ENCODE results near the gene ITGB5. TPM values are rescaled to one million over a fixed set of nuclear protein-coding genes. Genes with fewer than 3 reads are reported as not detected.
"Not testable (repeated sequence)": the region's sequence is repeated elsewhere in the genome, so short reads cannot be mapped to it uniquely, and the experiment has no call there.

The ITGB5 gene
- total RNA-seq, 1 donor from 2014 or later: 501 TPM

GRCh38 chr3:124827476-124828206 lies 59.5 kb downstream of the ITGB5 start:
- H3K4me1 Mint-ChIP-seq (ENCODE audit: low read depth): peaks cover 65% of the 10 kb centered on the region
- H3K27ac Mint-ChIP-seq (ENCODE audit: unreplicated experiment): peak overlapping the region; percentile 87
- H3K4me3 Mint-ChIP-seq (ENCODE audit: unreplicated experiment): not testable (repeated sequence)

DNA sequence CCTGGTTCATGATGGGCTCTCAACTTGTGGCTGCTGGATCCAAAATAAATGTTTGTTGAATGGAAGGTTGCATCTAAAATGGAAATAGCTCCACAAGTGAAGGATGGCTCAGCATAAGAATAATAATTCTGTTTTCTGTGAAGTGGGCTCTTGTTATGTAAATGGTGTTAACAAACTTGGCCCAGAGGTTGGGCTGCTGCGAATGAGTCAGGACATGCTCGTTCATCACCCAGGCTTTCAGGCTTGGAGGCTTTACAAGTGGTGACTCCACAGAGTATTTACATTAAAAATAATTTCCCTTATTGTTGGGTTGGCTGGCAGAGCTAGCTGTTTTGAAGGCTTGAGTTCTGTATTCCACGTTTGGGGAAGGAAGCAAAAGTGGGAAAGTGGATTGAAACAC lies 60.5 kb downstream of the ITGB5 start:
- H3K4me1 Mint-ChIP-seq (ENCODE audit: low read depth): peaks cover 56% of the 10 kb centered on the region
- H3K4me3 Mint-ChIP-seq (ENCODE audit: unreplicated experiment): no peak overlapping the region
- H3K27me3 Mint-ChIP-seq (ENCODE audit: low read depth): no peaks in the 10 kb centered on the region
- peak overlapping the region; percentile 87 for H3K27ac Mint-ChIP-seq (ENCODE audit: unreplicated experiment)
- peaks cover 30% of the 10 kb centered on the region for H3K36me3 Mint-ChIP-seq (ENCODE audit: low read depth)
- TF ChIP-seq CTCF (IDR thresholded peaks at IDR 0.05): no peak
- DNase-seq (ENCODE audit: low spot score): no peak
- H3K9me3 Mint-ChIP-seq (ENCODE audit: low read depth): no peaks in the 10 kb centered on the region

More at GRCh38 chr3:124827476-124828206, 59.5 kb downstream of the ITGB5 start:
- peaks cover 25% of the 10 kb centered on the region for H3K36me3 Mint-ChIP-seq (ENCODE audit: low read depth)
- not testable (repeated sequence) for DNase-seq (ENCODE audit: low spot score); H3K9me3 Mint-ChIP-seq (ENCODE audit: low read depth); H3K27me3 Mint-ChIP-seq (ENCODE audit: low read depth)
- TF ChIP-seq CTCF (IDR thresholded peaks at IDR 0.05): peak; percentile 75

GRCh38 chr3:124824286-124824915 lies 62.8 kb downstream of the ITGB5 start:
- no peak for TF ChIP-seq CTCF (IDR thresholded peaks at IDR 0.05)
- Mint-ChIP-seq H3K4me3 (ENCODE audit: unreplicated experiment) (no peak overlapping the region), H3K27me3 (ENCODE audit: low read depth) (no peaks in the 10 kb centered on the region), H3K27ac (ENCODE audit: unreplicated experiment) (no peak overlapping the region), H3K9me3 (ENCODE audit: low read depth) (no peaks in the 10 kb centered on the region), H3K36me3 (ENCODE audit: low read depth) (peaks cover 25% of the 10 kb centered on the region), H3K4me1 (ENCODE audit: low read depth) (peaks cover 37% of the 10 kb centered on the region)
- no peak for DNase-seq (ENCODE audit: low spot score)

DNA sequence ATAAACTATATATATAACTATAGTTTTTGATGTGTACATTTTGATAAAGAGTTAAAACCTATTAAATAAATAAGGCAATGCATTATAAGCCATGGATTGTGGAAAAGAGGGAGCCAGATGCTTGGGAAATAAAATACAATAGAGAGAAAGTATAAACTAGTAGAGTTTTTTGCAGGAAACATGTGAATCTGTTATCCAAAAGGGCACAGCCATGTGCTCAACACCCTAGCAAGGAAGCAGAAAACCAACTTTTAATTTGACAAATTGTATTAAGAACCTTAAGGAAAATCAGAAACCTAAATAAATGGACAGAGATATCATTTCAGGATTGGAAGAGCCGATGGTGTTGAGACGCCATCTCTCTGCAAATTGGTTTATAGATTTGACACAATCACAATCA lies 63.5 kb downstream of the ITGB5 start:
- Mint-ChIP-seq H3K27me3 (ENCODE audit: low read depth) (no peaks in the 10 kb centered on the region), H3K36me3 (ENCODE audit: low read depth) (peaks cover 29% of the 10 kb centered on the region), H3K4me3 (ENCODE audit: unreplicated experiment) (no peak overlapping the region), H3K9me3 (ENCODE audit: low read depth) (no peaks in the 10 kb centered on the region), H3K4me1 (ENCODE audit: low read depth) (peaks cover 40% of the 10 kb centered on the region), H3K27ac (ENCODE audit: unreplicated experiment) (no peak overlapping the region)
- TF ChIP-seq CTCF (IDR thresholded peaks at IDR 0.05): no peak
- DNase-seq (ENCODE audit: low spot score): no peak

GRCh38 chr3:124823206-124823605 lies 64.0 kb downstream of the ITGB5 start:
- H3K4me3 Mint-ChIP-seq (ENCODE audit: unreplicated experiment): no peak overlapping the region
- H3K36me3 Mint-ChIP-seq (ENCODE audit: low read depth): peaks cover 30% of the 10 kb centered on the region
- no peaks in the 10 kb centered on the region for H3K27me3 Mint-ChIP-seq (ENCODE audit: low read depth)
- no peak for TF ChIP-seq CTCF (IDR thresholded peaks at IDR 0.05)
- no peaks in the 10 kb centered on the region for H3K9me3 Mint-ChIP-seq (ENCODE audit: low read depth)
- peaks cover 40% of the 10 kb centered on the region for H3K4me1 Mint-ChIP-seq (ENCODE audit: low read depth)
- no peak overlapping the region for H3K27ac Mint-ChIP-seq (ENCODE audit: unreplicated experiment)
- DNase-seq (ENCODE audit: low spot score): no peak
